GM12878 (cell line): ENCODE data around the gene CACNA2D3. TPM values are rescaled to one million over a fixed set of nuclear protein-coding genes. Genes with fewer than 3 reads are reported as not detected.

Source experiments
- ATAC-seq: fragments of 200-7000 bp; cut with Tn5 transposase; 3 replicates; pipeline ENCODE4 v1.9.1; 2020; ENCODE audit warnings: mild to moderate bottlenecking, moderate library complexity
- BruUV-seq: library from RNA; stranded (reverse); fragments of 400-500 nt; replicated peaks from 2 replicates; lab custom pipeline; 2021; lab: Mats Ljungman, UMichigan
- CTCF ChIA-PET: fragments of 300-600 bp; sonication (Branson Sonifier 250); formaldehyde crosslinking; extraction: SDS; loops from one replicate; lab custom pipeline; 2021; ENCODE audit warnings: inconsistent platforms; lab: Yijun Ruan, JAX
- POLR2A ChIA-PET: fragments of 350-600 bp; formaldehyde crosslinking; extraction: SDS; loops from one replicate; lab custom pipeline; 2021; ENCODE audit warnings: inconsistent platforms; lab: Charles Lee
- RAD21 ChIA-PET: fragments of 300-600 bp; sonication (Branson Sonifier 250); formaldehyde crosslinking; loops from one replicate; lab custom pipeline; 2023; ENCODE audit warnings: antibody characterized with exemption; ENCODE audit not compliant: unreplicated experiment; lab: Charles Lee
- SMC1A ChIA-PET: fragments of 300-600 bp; sonication (Branson Sonifier 250); formaldehyde crosslinking; loops from one replicate; lab custom pipeline; 2023; ENCODE audit not compliant: unreplicated experiment, uncharacterized antibody; lab: Charles Lee
- DNase-seq: peaks from one replicate; pipeline ENCODE4 v3.0.0-alpha.2; 2011; ENCODE audit warnings: low read depth, low spot score
- FAIRE-seq: peaks from 3 replicates; lab custom pipeline; 2011; peaks lifted over from hg19 to GRCh38; lab: Jason Lieb, UNC
- H2AFZ ChIP-seq: 2 replicates; pipeline ENCODE4 v1.6.0; 2011; ENCODE audit warnings: low read depth, low read length, control low read depth; ENCODE audit not compliant: control insufficient read depth
- H3K27ac ChIP-seq: 2 replicates; pipeline ENCODE4 v1.5.1; 2011; ENCODE audit warnings: control low read depth; ENCODE audit not compliant: control insufficient read depth, insufficient read depth
- H3K27me3 ChIP-seq, 2 experiments: replicated peaks in 1 of 2; 2 replicates each; pipeline versions ENCODE4 v1.6.0 to v1.6.1; 2011; ENCODE audit warnings: low read length in 1 of 2; ENCODE audit not compliant: control insufficient read depth in 2 of 2, insufficient read depth in 2 of 2
- H3K36me3 ChIP-seq, 2 experiments: 2 replicates each; pipeline ENCODE4 v1.5.1; 2011; ENCODE audit warnings: low read length in 1 of 2; ENCODE audit not compliant: control insufficient read depth in 2 of 2, insufficient read depth in 2 of 2
- H3K4me1 ChIP-seq: 2 replicates; pipeline ENCODE4 v1.6.1; 2011; ENCODE audit warnings: mild to moderate bottlenecking, low read length, moderate library complexity, mixed read lengths; ENCODE audit not compliant: control insufficient read depth, insufficient read depth
- H3K4me2 ChIP-seq: 2 replicates; pipeline ENCODE4 v1.6.0; 2011; ENCODE audit warnings: control low read depth; ENCODE audit not compliant: control insufficient read depth, insufficient read depth
- H3K4me3 ChIP-seq: fragments of 200-600 bp; sonication (generic); 2 replicates; pipeline ENCODE4 v1.5.1; 2016
- H3K79me2 ChIP-seq: 2 replicates; pipeline ENCODE4 v1.6.0; 2011; ENCODE audit warnings: low read length; ENCODE audit not compliant: control insufficient read depth, insufficient read depth
- H3K9ac ChIP-seq: 2 replicates; pipeline ENCODE4 v1.8.0; 2011; ENCODE audit warnings: low read length, control low read depth, mixed read lengths; ENCODE audit not compliant: control insufficient read depth, insufficient read depth
- H3K9me3 ChIP-seq: replicated peaks from 3 replicates; pipeline ENCODE4 v1.5.1; 2011; ENCODE audit warnings: mild to moderate bottlenecking, low read length; ENCODE audit not compliant: control insufficient read depth, insufficient read depth
- H4K20me1 ChIP-seq: 2 replicates; pipeline ENCODE4 v1.6.0; 2011; ENCODE audit not compliant: control insufficient read depth, insufficient read depth
- NR2F1 ChIP-seq: fragments of 450-650 bp; conservative IDR thresholded peaks from 2 replicates; pipeline ENCODE4 v1.6.1; 2017; ENCODE audit warnings: mild to moderate bottlenecking
- PBX3 ChIP-seq: IDR thresholded peaks from 2 replicates; pipeline ENCODE4 v1.6.1; 2011; ENCODE audit warnings: mild to moderate bottlenecking, low read depth, low read length, moderate library complexity; ENCODE audit not compliant: insufficient replicate concordance
- ZNF384 ChIP-seq: IDR thresholded peaks from 2 replicates; pipeline ENCODE4 v1.6.1; 2012; ENCODE audit warnings: low read depth, mild to moderate bottlenecking, low read length, improper control_type of control experiment, borderline replicate concordance
- in situ Hi-C: fragments of 300-500 bp; cut with MboI; formaldehyde crosslinking; loops from 9 replicates; pipeline ENCODE4 v1.14.3; 2018; ENCODE audit warnings: mixed read lengths
- intact Hi-C: fragments of 100-400 bp; cut with micrococcal nuclease; formaldehyde crosslinking; loops from one replicate; pipeline ENCODE4 v1.14.2; 2022; ENCODE audit not compliant: unreplicated experiment
- polyA plus RNA-seq, 11 experiments: library from polyadenylated mRNA; depleted of rRNA in 4 of 11; unstranded in 6 of 11; stranded (reverse) in 5 of 11; fragments of >200 nt; fragmentation: Nextera tagmentation in 4 of 11; fragmentation: Illumina TruSeq in 1 of 11; extraction: Ambion mirVana in 4 of 11; extraction: Trizol in 1 of 11; gene quantifications; 1 replicate in 1 of 11; 2 replicates in 10 of 11; pipeline versions ENCODE4 v1.2.1 to v1.2.3, GENCODE V29; 2011 to 2016; ENCODE audit warnings: inconsistent platforms in 2 of 11, missing spikeins in 2 of 11, low read depth in 1 of 11
- total RNA-seq, 4 experiments: library from RNA; depleted of rRNA in 3 of 4; stranded (reverse); fragments of >200 nt in 3 of 4; fragmentation: Illumina TruSeq in 1 of 4; extraction: Trizol in 1 of 4; gene quantifications; 2 replicates each; pipeline versions ENCODE4 v1.2.1 to v1.2.3, GENCODE V29; 2013 to 2021
- TF ChIP-seq, protein P1 (sequence below): fragments of 450-650 bp; formaldehyde crosslinking; IDR thresholded peaks from 2 replicates; pipeline ENCODE4 v1.5.0; 2022; ENCODE audit warnings: mild to moderate bottlenecking, missing genetic modification characterization
- TF ChIP-seq, protein P2 (sequence below): fragments of 450-650 bp; IDR thresholded peaks from 2 replicates; pipeline ENCODE4 v1.6.1; 2016; ENCODE audit warnings: mild to moderate bottlenecking

CACNA2D3 gene
- total and polyA plus RNA-seq, 10 of the 15 experiments (the other 5 are each of a cell fraction or from before 2014, with no cell fraction given): not detected

DNA sequence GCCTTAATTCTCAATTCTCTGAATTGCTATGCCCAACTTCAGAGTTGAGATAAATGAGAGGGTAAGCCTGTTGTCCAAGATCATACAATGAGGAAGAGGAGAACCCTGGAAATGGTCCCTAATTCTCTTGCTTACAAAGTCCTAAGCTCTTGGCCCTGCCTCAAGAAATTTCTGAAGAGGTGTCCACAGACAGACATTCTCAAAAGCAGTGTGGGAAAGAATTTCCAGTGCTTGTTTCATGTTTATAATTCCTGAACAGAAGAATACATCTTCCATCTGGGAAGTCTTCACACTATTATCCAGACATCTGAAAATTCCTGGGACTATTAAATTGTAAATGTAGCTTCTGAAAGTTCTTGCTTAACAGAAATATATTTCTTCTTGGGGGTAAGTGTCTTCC lies 972.3 kb downstream of the CACNA2D3 start:
- no peaks in the 10 kb centered on the region; the same call in 1 of the 2 replicates for H4K20me1 ChIP-seq
- no peak overlapping the region for H3K4me3 ChIP-seq
- no peaks in the 10 kb centered on the region for H3K36me3 ChIP-seq
- no TSS peak for BruUV-seq
- ChIA-PET SMC1A (no interaction called here), RAD21 (no interaction called here), CTCF (no interaction called here), POLR2A (no interaction called here)
- intact Hi-C loops (no loop called here), in situ Hi-C loops (no loop called here)
- no peak overlapping the region for H3K4me2 ChIP-seq
- H3K27ac ChIP-seq: no peak overlapping the region
- H3K4me1 ChIP-seq: no peaks in the 10 kb centered on the region
- H3K9me3 ChIP-seq: no peaks in the 10 kb centered on the region
- DNase-seq: no peak
- H3K27me3 ChIP-seq: no peaks in the 10 kb centered on the region; a peak in 1 of 4 replicates
- no peak for ATAC-seq
- TF ChIP-seq, protein P1, sequence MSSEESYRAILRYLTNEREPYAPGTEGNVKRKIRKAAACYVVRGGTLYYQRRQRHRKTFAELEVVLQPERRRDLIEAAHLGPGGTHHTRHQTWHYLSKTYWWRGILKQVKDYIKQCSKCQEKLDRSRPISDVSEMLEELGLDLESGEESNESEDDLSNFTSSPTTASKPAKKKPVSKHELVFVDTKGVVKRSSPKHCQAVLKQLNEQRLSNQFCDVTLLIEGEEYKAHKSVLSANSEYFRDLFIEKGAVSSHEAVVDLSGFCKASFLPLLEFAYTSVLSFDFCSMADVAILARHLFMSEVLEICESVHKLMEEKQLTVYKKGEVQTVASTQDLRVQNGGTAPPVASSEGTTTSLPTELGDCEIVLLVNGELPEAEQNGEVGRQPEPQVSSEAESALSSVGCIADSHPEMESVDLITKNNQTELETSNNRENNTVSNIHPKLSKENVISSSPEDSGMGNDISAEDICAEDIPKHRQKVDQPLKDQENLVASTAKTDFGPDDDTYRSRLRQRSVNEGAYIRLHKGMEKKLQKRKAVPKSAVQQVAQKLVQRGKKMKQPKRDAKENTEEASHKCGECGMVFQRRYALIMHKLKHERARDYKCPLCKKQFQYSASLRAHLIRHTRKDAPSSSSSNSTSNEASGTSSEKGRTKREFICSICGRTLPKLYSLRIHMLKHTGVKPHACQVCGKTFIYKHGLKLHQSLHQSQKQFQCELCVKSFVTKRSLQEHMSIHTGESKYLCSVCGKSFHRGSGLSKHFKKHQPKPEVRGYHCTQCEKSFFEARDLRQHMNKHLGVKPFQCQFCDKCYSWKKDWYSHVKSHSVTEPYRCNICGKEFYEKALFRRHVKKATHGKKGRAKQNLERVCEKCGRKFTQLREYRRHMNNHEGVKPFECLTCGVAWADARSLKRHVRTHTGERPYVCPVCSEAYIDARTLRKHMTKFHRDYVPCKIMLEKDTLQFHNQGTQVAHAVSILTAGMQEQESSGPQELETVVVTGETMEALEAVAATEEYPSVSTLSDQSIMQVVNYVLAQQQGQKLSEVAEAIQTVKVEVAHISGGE (CRISPR knock-in tag): no peak
- TF ChIP-seq NR2F1: no peak
- TF ChIP-seq ZNF384: no peak
- TF ChIP-seq, protein P2, sequence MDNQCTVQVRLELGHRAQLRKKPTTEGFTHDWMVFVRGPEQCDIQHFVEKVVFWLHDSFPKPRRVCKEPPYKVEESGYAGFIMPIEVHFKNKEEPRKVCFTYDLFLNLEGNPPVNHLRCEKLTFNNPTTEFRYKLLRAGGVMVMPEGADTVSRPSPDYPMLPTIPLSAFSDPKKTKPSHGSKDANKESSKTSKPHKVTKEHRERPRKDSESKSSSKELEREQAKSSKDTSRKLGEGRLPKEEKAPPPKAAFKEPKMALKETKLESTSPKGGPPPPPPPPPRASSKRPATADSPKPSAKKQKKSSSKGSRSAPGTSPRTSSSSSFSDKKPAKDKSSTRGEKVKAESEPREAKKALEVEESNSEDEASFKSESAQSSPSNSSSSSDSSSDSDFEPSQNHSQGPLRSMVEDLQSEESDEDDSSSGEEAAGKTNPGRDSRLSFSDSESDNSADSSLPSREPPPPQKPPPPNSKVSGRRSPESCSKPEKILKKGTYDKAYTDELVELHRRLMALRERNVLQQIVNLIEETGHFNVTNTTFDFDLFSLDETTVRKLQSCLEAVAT: no peak
- TF ChIP-seq PBX3: no peak
- H3K9ac ChIP-seq: no peak overlapping the region
- H2AFZ ChIP-seq: no peak overlapping the region
- H3K79me2 ChIP-seq: no peaks in the 10 kb centered on the region
- FAIRE-seq: no peak
